SW480 (cell line): ENCODE data around the gene CRTC2.
A peak's percentile ranks its signal among the peaks of the same experiment; 100 is the strongest.
"Not testable (repeated sequence)": the region's sequence is repeated elsewhere in the genome, so short reads cannot be mapped to it uniquely, and the experiment has no call there.

Experiments
- DNase-seq: peaks from one replicate; pipeline ENCODE4 v3.0.0-alpha.2; 2016; ENCODE audit warnings: low spot score

CRTC2 gene

GRCh38 chr1:153929426-153929825 is 29.0 kb downstream of the CRTC2 start:
- DNase-seq, result no peak

- DNase-seq, result no peak
These were observed 29.5 kb downstream of the CRTC2 start for GRCh38 chr1:153928791-153929341.

DNA sequence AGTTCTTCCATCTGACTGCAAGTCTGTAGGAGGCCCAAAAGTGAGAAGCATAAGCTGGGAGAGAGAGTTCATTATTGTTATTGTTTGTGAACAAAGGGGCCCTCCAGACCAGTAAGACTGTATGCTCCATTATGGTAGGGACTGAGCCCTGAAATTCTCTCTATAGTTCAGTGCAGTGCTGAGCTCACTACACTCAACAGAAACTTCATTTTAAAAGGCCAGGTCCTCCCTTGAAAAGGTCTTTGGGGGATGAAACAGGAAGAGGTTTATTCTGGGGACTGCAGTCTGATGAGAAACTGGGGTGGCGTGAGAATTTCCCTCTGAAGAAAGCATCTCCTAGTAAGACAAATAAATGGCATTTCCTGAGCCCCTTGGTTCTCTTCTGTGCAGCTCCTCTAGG is 30.2 kb downstream of the CRTC2 start:
- no peak for DNase-seq

DNA sequence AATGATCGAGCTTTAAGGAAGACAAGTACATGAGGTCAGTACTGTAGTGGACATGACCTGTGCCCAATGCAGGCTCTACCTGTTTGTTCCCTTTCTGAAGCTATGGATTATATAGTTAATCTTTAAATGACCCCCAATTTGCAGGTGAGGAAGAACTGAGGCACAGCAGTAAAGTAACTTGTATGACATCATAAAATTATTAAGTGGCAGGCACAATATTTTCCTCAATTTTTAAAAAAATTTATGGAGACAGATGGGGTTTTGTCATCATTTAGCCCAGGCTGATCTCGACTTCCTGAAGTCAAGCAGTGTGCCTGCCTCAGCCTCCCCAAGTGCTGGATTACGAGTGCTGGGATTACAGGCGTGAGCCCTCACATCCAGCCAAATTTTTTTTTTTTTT is 32.0 kb downstream of the CRTC2 start:
- no peak for DNase-seq

GRCh38 chr1:153922972-153923925 is 35.2 kb downstream of the CRTC2 start, which contains the start of gene GATAD2B:
Gene GATAD2B (minus strand): TSS chr1:153922972. CDS start chr1:153828347, 94,625 bp downstream.
- DNase-seq, result peak; percentile 100

- DNase-seq, result peak; percentile 76
These were observed 36.1 kb downstream of the CRTC2 start for GRCh38 chr1:153922076-153922971.

- DNase-seq, result peak; percentile 22
These were observed 36.7 kb downstream of the CRTC2 start for GRCh38 chr1:153921803-153922075.

GRCh38 chr1:153921080-153921802 is 37.2 kb downstream of the CRTC2 start:
- no peak for DNase-seq

DNA sequence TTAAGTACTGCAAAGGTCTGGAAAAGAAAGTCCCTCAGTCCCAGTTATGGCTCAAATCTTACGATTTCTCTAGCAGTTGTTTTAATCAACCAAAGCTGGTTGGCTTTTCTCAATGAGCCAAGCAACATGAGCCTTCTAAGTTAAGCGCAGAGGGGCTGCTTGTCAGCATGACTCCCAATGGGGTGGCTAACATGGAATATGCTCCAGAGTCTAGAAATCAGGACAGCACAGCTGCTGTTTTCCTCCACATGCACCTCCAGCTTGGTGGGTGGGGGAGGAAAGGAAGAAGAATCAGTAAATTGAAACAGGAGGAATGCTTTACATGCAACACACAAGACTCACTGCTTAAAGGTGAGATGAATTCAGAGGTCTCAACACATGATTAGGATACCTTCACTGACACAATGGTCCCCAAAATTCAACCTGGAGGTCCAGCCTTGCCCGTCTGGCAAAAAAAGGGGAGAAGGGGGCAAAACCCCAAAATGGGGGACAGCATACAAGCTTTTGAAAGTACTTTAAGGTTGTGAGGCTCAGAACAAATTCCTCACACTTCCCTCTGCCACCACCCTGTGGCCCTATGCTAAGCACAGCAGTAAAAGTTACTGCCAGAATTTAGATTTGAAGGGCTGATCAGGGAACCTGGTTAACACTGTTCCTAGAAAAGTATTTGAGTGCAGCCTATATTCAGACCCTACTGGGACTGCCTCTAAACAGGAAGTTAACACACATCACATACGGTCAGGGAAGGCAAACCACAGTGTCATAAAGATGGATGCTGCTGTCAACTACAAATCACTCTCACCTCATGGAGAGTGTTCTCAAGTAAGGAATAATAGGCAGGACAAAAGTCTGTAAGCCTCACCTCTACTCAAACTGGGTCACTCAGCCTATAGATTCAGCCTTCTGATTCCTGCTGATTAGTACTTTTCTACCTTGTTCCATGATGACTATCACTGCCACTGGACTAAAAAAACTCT is 38.2 kb downstream of the CRTC2 start:
- DNase-seq, result no peak

- DNase-seq, result no peak
These were observed 42.1 kb downstream of the CRTC2 start for GRCh38 chr1:153916297-153916696.

- DNase-seq, result no peak
These were observed 46.1 kb downstream of the CRTC2 start for GRCh38 chr1:153912349-153912748.

- DNase-seq, result not testable (repeated sequence)
These were observed 47.9 kb downstream of the CRTC2 start for GRCh38 chr1:153910560-153910959.

DNA sequence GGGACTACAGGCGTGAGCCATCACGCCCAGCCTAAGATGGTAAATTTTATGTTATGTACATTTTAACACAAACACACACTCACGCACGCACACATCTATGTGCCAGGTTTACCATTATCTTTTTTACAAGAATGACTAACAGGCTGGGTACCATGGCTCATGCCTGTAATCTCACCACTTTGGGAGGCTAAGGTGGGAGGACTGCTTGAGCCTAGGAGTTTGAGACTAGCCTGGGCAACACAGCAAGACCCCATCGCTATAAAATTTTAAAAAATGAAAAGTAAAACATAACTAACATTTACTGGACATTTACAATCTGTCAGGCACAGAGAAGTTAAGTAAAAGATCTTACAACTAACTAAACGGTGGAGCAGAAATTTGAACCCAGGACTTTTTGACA is 50.3 kb downstream of the CRTC2 start:
- no peak for DNase-seq

- DNase-seq, result no peak
These were observed 51.3 kb downstream of the CRTC2 start for GRCh38 chr1:153907134-153907533.

- DNase-seq, result no peak
These were observed 52.0 kb downstream of the CRTC2 start for GRCh38 chr1:153906396-153906795.

GRCh38 chr1:153905908-153906307 is 52.5 kb downstream of the CRTC2 start:
- not testable (repeated sequence) for DNase-seq

GRCh38 chr1:153903841-153904455 is 54.5 kb downstream of the CRTC2 start:
- DNase-seq, result no peak

- no peak for DNase-seq
These were observed 58.9 kb downstream of the CRTC2 start for GRCh38 chr1:153899509-153899908.
